K562 (cell line): Measurements from ENCODE around the gene GIGYF1. TPM values are rescaled to one million over a fixed set of nuclear protein-coding genes. Genes with fewer than 3 reads are reported as not detected.

Source experiments
- CEBPB ChIP-seq: fragments of 450-650 bp; IDR thresholded peaks from 2 replicates; pipeline ENCODE4 v1.6.1; 2016; ENCODE audit warnings: missing genetic modification characterization, missing compliant biosample characterization
- CREBBP ChIP-seq: IDR thresholded peaks from one replicate; pipeline ENCODE4 v1.6.1; 2012; ENCODE audit warnings: low read depth, mild to moderate bottlenecking, control low read depth, inconsistent platforms, low read length
- NFYB ChIP-seq: IDR thresholded peaks from 2 replicates; pipeline ENCODE4 v1.6.1; 2011; ENCODE audit warnings: mild to moderate bottlenecking, moderate library complexity; ENCODE audit not compliant: insufficient read length; ENCODE audit errors: extremely low read depth
- NRF1 ChIP-seq, 2 experiments: fragments of 450-650 bp; IDR thresholded peaks in 1 of 2; conservative IDR thresholded peaks in 1 of 2; 2 replicates each; pipeline ENCODE4 v1.6.1; 2014; ENCODE audit warnings: mild to moderate bottlenecking in 2 of 2
- PHB2 ChIP-seq: fragments of 450-650 bp; IDR thresholded peaks from 2 replicates; pipeline ENCODE4 v1.6.1; 2017; ENCODE audit warnings: low read depth
- PKNOX1 ChIP-seq: fragments of 450-650 bp; IDR thresholded peaks from 2 replicates; pipeline ENCODE4 v1.6.1; 2016
- PPARD ChIP-seq: fragments of 250-450 bp; sonication (Bioruptor Pico); IDR thresholded peaks from 2 replicates; pipeline ENCODE4 v1.8.0; 2022; ENCODE audit warnings: inconsistent platforms, mild to moderate bottlenecking, moderate library complexity
- SNRNP70 ChIP-seq: fragments of 200-400 bp; formaldehyde crosslinking; optimal IDR thresholded peaks from 2 replicates; pipeline ENCODE3; 2017; ENCODE audit warnings: low read depth, low read length
- TRIM25 ChIP-seq: fragments of 450-650 bp; IDR thresholded peaks from 2 replicates; pipeline ENCODE4 v1.7.0; 2016; ENCODE audit warnings: borderline replicate concordance
- ZBTB40 ChIP-seq, 2 experiments: fragments of 450-650 bp in 1 of 2; sonication (generic) in 1 of 2; formaldehyde crosslinking in 1 of 2; IDR thresholded peaks; 2 replicates each; pipeline versions ENCODE4 v1.7.1 to v1.9.0; 2016 to 2022; ENCODE audit warnings: inconsistent platforms in 1 of 2, mild to moderate bottlenecking in 1 of 2, missing genetic modification reagents in 1 of 2
- ZKSCAN1 ChIP-seq: fragments of 150-350 bp; IDR thresholded peaks from 2 replicates; pipeline ENCODE4 v1.6.1; 2016; ENCODE audit warnings: low read depth, low read length
- ZNF384 ChIP-seq: IDR thresholded peaks from 2 replicates; pipeline ENCODE4 v1.6.1; 2012; ENCODE audit warnings: low read depth, low read length, improper control_type of control experiment
- ZNF717 ChIP-seq: fragments of 250-450 bp; sonication (Bioruptor Pico); IDR thresholded peaks from 2 replicates; pipeline ENCODE4 v1.5.0; 2021
- polyA plus RNA-seq, 8 experiments: library from polyadenylated mRNA; depleted of rRNA in 4 of 8; stranded (reverse) in 5 of 8; unstranded in 3 of 8; fragments of >200 nt; fragmentation: Nextera tagmentation in 2 of 8; fragmentation: Illumina TruSeq in 1 of 8; extraction: Ambion mirVana in 2 of 8; extraction: Trizol in 1 of 8; gene quantifications; 2 replicates each; pipeline versions ENCODE4 v1.2.1 to v1.2.3, GENCODE V29; 2011 to 2014; ENCODE audit warnings: inconsistent platforms in 1 of 8, missing spikeins in 1 of 8
- total RNA-seq, 7 experiments: library from RNA; depleted of rRNA in 6 of 7; stranded (reverse); fragments of >200 nt in 6 of 7; fragmentation: Illumina TruSeq in 2 of 7; extraction: Trizol in 2 of 7; gene quantifications; 2 replicates each; pipeline versions ENCODE4 v1.2.1 to v1.2.3, GENCODE V29; 2011 to 2021; ENCODE audit warnings: low replicate concordance in 1 of 7
- TF ChIP-seq, protein P1 (sequence below): fragments of 250-450 bp; sonication (Bioruptor Pico); IDR thresholded peaks from 2 replicates; pipeline ENCODE4 v1.5.0; 2021; ENCODE audit warnings: mild to moderate bottlenecking, moderate library complexity

GIGYF1 gene
- total and polyA plus RNA-seq, 9 of the 15 experiments (the other 6 are each of a cell fraction or from before 2014, with no cell fraction given), result 0.56 to 76.2 (median 16.8) TPM

GRCh38 chr7:100641463-100641859, 52.6 kb downstream of the GIGYF1 start, which contains the start of gene TFR2 (continued):
- TF ChIP-seq ZBTB40 (IDR thresholded peaks at IDR 0.05), result no peak
- no peak for TF ChIP-seq ZBTB40 (CRISPR knock-in tag; IDR thresholded peaks at IDR 0.05)
- TF ChIP-seq PHB2, result peak; percentile 92
- peak; percentile 62 for TF ChIP-seq ZKSCAN1
- TF ChIP-seq SNRNP70, result no peak
- TF ChIP-seq PKNOX1, result peak; percentile 90
- TF ChIP-seq NRF1 (conservative IDR thresholded peaks at IDR 0.05 in 1 of 2, IDR thresholded peaks at IDR 0.05 in 1 of 2), result no peak
- no peak for TF ChIP-seq CEBPB (tag)
- TF ChIP-seq ZNF717, result no peak
- no peak for TF ChIP-seq TRIM25
- no peak for TF ChIP-seq ZNF384
- TF ChIP-seq, protein P1, sequence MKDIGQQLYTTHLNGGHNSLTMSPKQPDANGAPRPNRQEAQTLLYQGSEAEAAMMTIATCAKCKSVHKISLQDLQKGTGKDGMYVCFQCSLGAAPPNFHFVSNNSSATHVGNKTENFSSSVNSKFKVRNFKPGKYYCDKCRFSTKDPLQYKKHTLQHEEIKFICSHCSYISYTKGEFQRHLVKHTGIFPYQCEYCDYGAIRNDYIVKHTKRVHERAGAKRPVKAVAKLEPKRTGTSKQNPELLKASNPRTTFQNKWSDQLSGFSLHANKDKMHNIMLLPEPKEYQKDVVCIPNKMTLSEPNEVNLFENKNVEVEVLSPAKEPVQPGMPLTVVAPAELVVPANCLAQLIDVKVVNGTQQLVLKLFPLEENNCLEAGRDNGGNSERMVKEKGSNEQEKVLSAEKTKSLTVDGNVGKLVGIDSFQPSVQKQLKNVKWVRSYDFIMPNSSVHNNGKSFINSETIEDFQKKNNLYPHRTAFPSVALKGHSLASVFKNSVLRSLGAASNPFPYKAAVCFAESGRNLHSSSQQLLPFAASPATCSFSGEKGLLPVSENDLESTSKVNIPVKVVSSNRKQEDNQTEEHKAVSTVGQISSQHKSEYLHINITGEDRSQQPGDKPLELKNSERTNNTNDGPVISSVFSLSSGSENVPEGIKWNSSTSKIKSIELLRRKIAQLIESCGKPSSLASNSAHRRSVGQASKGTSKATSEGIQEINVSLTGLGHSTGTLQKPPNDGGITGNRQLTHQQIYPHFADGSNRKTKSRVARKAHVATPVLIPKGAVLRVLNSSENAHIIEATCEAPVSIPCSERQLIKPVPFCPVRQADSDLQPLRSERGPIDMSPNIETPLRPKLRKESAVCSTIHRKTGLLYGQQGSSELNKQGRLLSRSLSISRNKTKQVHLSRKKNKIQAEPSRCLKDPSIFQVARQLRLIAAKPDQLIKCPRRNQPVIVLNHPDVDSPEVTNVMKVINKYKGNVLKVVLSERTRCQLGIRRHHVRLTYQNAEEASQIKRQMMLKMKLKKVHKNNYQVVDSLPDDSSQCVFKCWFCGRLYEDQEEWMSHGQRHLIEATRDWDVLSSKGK (CRISPR knock-in tag), result no peak
- no peak for TF ChIP-seq CREBBP
- TF ChIP-seq NFYB, result no peak
- no peak for TF ChIP-seq PPARD (CRISPR knock-in tag)
